ENCODE data around the gene CARD6. TPM values are rescaled to one million over a fixed set of nuclear protein-coding genes. Genes with fewer than 3 reads are reported as not detected.
A peak's percentile ranks its signal among the peaks of the same experiment; 100 is the strongest.

CARD6 gene
- total and polyA plus RNA-seq, 2 of the 4 experiments (the other 2 are of a cell fraction): 1.8 to 4.3 TPM

- TF ChIP-seq RFX5 (IDR thresholded peaks at IDR 0.05; ENCODE audit: low read depth, low read length): no peak
Observed at GRCh38 chr5:40838086-40838485, 3.1 kb upstream of the CARD6 start (continued).

DNA sequence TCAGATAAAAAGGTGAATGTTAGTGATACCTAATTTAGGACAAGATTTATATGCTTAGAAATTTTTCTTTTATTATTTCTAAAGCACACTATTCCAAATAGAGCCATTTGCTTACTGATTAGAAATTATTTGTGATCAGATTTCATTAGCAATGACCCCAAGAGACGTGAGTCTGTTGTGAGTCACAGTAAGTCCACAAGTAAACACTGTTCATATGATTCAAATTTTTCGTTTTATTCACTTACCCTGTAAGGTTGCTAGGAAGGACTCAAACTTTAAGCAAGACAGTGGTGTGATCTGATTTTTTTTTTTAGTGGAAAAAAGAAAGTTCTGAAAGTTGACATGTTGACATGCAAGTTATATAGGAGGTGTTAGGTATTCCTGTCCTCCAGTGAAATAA, 1.2 kb downstream of the CARD6 start:
- Histone ChIP-seq H3K27me3 (ENCODE audit: control insufficient read depth, insufficient read depth, low read length) (no peaks in the 10 kb centered on the region), H2AFZ (replicated peaks; ENCODE audit: low read length, poor library complexity) (no peak overlapping the region), H3K23ac (ENCODE audit: low read depth, low read length) (no peak overlapping the region), H3K18ac (ENCODE audit: low read depth, low read length) (no peak overlapping the region), H2BK20ac (ENCODE audit: low read depth, low read length) (no peak overlapping the region), H4K5ac (ENCODE audit: low read depth, low read length) (no peak overlapping the region), H2AK9ac (replicated peaks; ENCODE audit: low read depth, low read length, poor library complexity) (no peak overlapping the region), H3K4me1 (ENCODE audit: control insufficient read depth, insufficient read depth, low read length) (0 out of 2 replicates have a peak, but pooled peaks cover 2% of the 10 kb centered on the region), H3K9me1 (ENCODE audit: insufficient read depth, low read length) (no peaks in the 10 kb centered on the region), H3K27ac (ENCODE audit: insufficient read depth, low read length) (no peak overlapping the region), H4K8ac (ENCODE audit: low read depth in 2 of 2, low read length in 2 of 2) (no peak overlapping the region), H2BK15ac (ENCODE audit: low read depth, low read length) (no peak overlapping the region), H2BK120ac (ENCODE audit: low read depth, low read length) (no peak overlapping the region), H4K20me1 (ENCODE audit: insufficient read depth, low read length) (no peaks in the 10 kb centered on the region), H3K4me3 (ENCODE audit: insufficient read depth, low read depth, low read length) (no peak overlapping the region), H3K36me3 (ENCODE audit: control insufficient read depth, insufficient read depth, low read length) (no peaks in the 10 kb centered on the region), H3K4me2 (ENCODE audit: low read depth, low read length) (peak overlapping the region; percentile 40; the same call in 1 of the 2 replicates), H2BK5ac (ENCODE audit: low read depth, low read length, poor library complexity, severe bottlenecking) (no peak overlapping the region), H3K9ac (ENCODE audit: low read depth, low read length) (no peak overlapping the region), H4K91ac (ENCODE audit: insufficient read depth, low read depth, low read length) (no peak overlapping the region), H3K9me3 (ENCODE audit: control insufficient read depth, insufficient read depth, low read length) (no peaks in the 10 kb centered on the region), H3K4ac (ENCODE audit: low read depth, low read length) (no peak overlapping the region), H3K56ac (ENCODE audit: extremely low read depth, insufficient read depth, low read length) (no peak overlapping the region), H3K14ac (replicated peaks; ENCODE audit: low read depth, low read length) (no peak overlapping the region), H2AK5ac (ENCODE audit: low read depth, low read length) (no peak overlapping the region), H3K79me1 (ENCODE audit: low read depth in 1 of 2, low read length in 2 of 2) (no peaks in the 10 kb centered on the region; a peak in 1 of 4 replicates)
- ChIA-PET POLR2A (ENCODE audit: unreplicated experiment) (no interaction called here), CTCF (no interaction called here)
- dilution Hi-C loops (cut with HindIII; ENCODE audit: low sequenced_read_pairs, unreplicated experiment): no loop called here
- ATAC-seq (ENCODE audit: low read depth) (peak; percentile 88), DNase-seq (peak; percentile 71)
- no CpG with 5 or more reads among the region's 2 CpGs for WGBS, 2 experiments (ENCODE audit: extremely low coverage in 2 of 2, insufficient read length in 1 of 2)
- in situ Hi-C loops (cut with MboI; ENCODE audit: low sequenced_read_pairs): no loop called here
- intact Hi-C loops (cut with micrococcal nuclease): loop anchor here (5.0 kb wide), 1 partner anchor 35 kb away; no protein-coding TSS in a partner anchor
- TF ChIP-seq, protein P1, sequence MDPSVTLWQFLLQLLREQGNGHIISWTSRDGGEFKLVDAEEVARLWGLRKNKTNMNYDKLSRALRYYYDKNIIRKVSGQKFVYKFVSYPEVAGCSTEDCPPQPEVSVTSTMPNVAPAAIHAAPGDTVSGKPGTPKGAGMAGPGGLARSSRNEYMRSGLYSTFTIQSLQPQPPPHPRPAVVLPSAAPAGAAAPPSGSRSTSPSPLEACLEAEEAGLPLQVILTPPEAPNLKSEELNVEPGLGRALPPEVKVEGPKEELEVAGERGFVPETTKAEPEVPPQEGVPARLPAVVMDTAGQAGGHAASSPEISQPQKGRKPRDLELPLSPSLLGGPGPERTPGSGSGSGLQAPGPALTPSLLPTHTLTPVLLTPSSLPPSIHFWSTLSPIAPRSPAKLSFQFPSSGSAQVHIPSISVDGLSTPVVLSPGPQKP (IDR thresholded peaks at IDR 0.05; ENCODE audit: borderline replicate concordance, low read depth, low read length): no peak
- TF ChIP-seq FOS (IDR thresholded peaks at IDR 0.05; ENCODE audit: low read depth, low read length): peak; percentile 60; the same call in 1 of the 2 replicates
- BruUV-seq (replicated peaks): no TSS peak

All from IMR-90 (cell line).